HG03520 (cell line): Measurements from ENCODE around the gene TNFRSF4.

Experiments
- ATAC-seq: cut with Tn5 transposase; IDR thresholded peaks from one replicate; pipeline ENCODE4 v1.9.1; 2021; ENCODE audit warnings: mild to moderate bottlenecking, moderate library complexity; ENCODE audit not compliant: unreplicated experiment

The TNFRSF4 gene

DNA sequence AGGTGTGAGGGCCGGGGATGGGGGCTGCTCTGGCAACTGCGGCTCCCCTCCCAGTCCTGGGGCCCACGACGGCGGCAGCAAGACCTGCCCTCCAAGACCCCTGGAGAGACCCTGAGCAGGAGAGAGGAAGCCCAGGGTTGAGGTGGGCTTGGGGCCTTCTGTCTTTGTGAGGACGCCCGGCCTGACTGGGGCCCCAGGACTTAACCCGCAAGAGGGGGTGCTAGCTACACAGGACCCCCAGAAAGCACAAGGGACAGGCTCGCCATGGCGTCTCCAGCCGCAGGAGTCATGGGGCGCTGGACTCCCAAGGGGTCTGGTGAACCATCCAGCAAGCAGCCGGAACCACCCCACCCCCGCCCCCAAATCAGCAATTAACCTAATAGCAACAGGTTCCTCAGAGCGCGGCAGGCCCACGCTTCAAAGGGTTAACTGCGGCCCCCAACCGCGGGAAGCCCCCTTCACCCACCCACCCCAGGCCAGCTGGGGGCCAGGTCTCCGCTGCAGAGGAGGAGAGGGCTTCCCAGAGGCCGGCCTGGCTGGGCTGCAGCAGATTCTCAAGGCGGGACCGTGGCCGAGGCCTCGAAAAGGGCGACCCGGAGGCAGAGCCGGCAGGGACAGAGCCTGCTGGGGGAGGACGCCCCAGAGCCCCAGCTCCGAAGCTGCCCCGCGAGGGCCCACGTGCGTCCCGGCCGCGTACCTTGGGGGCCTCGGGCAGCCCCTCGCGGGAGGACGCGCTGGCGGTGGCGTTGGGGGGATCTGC lies 32.0 kb upstream of the TNFRSF4 start:
- ATAC-seq = no peak

GRCh38 chr1:1245178-1245816 lies 31.3 kb upstream of the TNFRSF4 start:
- ATAC-seq = no peak

DNA sequence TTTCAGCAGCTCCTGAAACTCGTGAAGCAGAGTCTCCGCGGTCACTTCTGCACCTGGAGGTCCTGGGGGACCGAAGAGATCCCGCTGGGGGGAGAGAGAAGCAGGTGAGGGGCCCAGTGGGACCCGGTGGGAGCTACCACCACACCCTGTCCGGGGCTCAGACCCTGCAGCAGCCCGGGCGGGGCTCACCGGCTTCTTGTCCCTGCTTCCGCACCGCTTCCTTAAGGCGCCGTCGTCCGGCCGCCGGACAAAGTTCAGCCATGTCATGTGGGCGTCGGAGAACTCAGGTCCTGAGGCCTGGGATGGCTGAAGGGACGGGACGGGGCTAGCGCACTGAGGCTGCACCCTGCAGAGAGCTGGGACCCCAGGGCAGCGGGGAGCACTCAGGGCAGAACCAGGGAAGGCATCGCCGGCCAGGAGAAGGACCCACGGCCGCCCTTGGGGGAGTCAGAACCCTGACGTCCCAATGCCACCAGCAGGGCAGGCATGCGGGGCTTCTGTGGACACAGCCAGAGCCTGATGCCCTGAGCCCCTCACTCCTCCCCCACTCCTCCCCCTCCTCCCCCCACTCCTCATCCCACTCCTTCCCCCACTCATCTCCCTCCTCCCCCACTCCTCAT lies 30.3 kb upstream of the TNFRSF4 start:
- no peak for ATAC-seq

DNA sequence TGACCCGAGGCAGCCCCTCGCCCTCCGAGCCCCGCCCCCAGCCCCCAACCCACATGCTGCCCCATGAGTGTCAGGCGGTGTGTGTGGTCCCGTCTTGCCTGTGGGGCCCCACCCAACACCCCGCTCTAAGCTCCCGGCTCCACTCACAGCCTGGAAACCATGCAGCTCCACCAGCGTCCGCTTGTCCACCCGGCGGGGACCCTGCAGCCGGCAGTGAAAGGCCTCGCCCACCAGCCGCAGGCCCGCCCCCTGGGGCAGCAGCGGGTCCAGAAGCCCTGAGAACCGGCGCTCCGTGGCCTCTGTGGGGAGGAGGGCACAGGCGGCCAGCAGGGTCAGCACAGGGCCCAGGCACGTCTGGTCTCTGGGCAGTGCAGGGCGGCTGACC lies 29.8 kb upstream of the TNFRSF4 start:
- ATAC-seq = no peak

DNA sequence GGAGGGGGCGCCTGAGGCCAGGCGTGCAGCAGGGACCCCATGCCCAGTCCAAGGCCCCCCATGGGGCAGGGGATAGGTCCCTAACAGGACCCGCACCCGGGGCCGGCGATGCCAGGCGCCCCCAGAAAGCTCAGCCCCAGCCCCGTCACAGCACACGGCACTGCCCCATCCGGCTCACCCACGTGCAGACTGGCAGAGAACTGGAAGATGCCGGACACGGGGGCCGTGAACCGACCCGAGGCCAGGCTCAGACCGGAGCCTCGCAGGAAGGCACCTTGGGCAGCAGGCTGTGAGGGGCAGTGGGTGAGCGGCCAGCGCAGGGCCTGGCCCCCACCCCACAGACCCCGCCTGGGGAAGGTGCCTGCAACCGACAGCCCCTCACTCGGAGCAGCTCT lies 29.3 kb upstream of the TNFRSF4 start:
- ATAC-seq = no peak

- no peak for ATAC-seq
Measured at GRCh38 chr1:1242461-1243265, 28.7 kb upstream of the TNFRSF4 start.

DNA sequence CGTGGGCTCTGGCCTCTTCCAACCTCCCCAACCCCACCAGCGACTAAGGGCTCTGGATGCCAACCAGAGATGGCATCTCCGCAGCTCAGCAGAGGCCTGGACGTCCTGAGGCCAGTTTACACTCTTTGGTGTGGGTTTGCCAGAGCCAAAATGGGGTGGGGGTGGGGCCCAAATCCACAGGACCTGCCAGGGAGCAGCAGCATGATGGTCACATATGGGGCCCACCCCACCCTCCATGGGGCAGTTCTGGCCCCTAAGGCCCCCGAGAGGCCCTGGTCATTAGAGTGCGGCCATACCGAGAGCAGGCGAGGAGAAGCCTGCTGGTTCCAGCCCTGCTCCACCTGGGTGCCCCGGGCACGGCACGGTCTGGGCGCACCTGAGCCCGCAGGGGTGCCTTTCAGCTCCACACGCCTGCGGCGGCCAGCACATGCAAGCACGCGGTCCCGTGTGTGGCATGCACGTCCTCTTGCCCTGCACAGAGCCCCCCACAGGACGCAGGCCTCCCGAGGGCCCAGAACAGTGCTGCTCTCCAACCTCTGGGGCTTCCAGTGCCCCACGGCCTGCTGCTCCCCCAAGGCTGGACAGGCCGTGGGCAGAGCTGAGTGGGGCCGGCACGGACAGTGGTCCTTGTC lies 27.8 kb upstream of the TNFRSF4 start:
- no peak for ATAC-seq

DNA sequence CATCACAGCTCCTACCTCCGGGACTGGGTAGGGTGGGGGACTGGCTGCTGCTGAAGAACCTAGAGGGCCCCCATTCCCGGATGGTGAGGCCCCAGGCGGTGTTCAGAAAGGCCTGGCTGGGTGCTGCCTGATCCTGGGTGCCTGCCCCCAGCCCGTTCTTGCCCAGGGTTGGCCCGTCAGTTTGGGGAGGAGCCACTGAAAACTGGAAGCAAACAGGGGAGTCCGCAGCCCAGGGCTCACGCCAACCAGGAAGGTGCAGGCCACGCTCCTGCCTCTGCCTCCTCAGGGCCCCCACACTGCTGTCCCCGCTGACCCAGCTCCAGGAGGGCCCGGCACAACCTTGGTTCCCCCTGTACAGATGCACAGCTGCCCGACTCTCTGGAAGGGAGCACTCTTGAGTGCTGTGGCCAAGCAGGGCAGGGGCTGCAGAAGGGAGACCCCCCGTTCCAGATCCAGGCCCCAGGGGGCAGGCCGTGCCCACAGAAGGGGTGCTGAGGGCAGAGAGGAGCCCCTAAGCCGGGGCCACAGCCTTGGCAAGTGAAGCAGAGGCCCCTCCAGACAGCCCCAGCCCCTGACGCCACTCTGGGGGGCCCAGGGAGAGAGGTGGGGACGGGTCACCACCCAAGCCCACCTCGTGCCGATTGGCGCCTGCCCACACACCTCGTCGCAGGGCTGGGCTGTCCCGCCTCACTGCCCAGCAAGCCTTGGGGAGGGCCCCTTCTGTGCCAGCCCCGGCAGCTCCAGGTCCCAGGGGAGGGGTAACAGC lies 27.1 kb upstream of the TNFRSF4 start:
- no peak for ATAC-seq

- ATAC-seq = no peak
Measured at GRCh38 chr1:1240348-1240732, 26.4 kb upstream of the TNFRSF4 start.

GRCh38 chr1:1239614-1240347 lies 25.8 kb upstream of the TNFRSF4 start:
- ATAC-seq = no peak

DNA sequence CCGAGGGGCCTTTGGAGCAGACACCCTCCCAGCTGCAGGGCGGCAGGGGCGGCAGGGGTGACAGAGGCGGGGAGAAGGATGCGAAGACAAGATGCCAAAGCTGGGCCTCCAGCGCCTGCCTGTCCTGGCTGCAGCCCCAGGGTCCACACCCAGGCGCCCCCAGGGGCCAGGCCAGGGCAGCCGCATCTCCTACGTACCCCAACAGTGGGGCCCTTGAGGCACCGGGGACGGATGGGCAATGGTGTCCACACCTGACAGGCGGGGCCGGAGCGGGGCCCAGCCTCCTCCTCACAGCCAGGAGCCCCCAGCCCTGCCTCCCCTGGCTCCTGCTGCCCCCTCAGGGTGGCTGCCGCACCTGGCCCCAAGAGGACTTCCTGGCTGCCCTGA lies 25.3 kb upstream of the TNFRSF4 start:
- no peak for ATAC-seq

DNA sequence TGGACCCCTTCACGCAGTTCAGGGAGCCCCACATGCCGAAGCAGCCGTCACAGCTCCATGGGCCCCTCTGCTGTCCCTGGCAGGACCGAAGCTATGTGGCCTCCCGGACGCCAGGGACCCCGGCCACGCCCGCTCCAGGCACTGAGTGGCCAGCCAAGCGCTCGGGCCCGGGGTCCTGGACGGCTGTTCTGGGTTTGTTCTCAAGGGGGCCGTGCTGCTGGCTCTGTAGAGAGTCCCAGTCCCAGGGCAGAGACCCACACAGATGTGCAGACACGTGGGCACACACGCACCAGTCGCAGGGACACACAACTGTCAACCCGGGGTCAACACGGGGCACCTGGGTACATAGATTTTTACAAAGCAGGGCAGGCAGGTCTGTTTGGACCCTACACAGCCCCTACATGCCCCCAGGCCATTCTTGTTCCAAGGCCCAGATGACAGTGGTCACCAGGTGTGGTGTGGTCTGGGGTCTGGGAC lies 24.8 kb upstream of the TNFRSF4 start:
- ATAC-seq = no peak

GRCh38 chr1:1237874-1238701 lies 24.1 kb upstream of the TNFRSF4 start:
- ATAC-seq = no peak

- no peak for ATAC-seq
Measured at GRCh38 chr1:1236945-1237873, 23.3 kb upstream of the TNFRSF4 start.

DNA sequence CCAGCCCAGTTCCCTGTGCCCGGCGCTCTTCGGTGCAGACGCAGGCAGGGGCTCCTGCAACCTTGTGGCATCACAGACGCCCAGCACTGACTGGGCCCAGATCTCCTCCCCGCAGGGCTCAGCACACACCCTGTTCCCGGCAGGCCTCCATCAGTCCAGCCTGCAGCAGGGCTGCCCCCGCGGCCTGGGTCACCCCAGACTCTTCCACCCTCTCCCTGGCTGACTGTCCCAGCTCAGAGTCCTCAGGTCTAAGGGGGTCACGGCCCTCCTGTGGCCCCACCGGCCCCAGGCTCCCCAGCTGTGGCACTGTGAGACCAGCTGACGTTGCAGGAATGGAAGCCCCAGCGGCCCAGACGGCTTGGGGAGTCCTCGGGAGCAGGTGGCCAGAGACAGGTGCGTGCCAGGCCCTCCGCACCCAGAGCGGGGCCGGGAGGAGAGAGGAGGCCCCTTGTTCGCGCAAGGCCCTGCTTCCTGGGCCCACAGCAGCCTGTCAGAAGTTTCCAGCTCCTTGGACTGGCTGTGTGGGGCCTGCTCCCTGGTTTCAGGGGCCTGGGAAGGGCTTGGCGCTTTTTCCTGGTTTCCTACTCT lies 22.3 kb upstream of the TNFRSF4 start:
- no peak for ATAC-seq

DNA sequence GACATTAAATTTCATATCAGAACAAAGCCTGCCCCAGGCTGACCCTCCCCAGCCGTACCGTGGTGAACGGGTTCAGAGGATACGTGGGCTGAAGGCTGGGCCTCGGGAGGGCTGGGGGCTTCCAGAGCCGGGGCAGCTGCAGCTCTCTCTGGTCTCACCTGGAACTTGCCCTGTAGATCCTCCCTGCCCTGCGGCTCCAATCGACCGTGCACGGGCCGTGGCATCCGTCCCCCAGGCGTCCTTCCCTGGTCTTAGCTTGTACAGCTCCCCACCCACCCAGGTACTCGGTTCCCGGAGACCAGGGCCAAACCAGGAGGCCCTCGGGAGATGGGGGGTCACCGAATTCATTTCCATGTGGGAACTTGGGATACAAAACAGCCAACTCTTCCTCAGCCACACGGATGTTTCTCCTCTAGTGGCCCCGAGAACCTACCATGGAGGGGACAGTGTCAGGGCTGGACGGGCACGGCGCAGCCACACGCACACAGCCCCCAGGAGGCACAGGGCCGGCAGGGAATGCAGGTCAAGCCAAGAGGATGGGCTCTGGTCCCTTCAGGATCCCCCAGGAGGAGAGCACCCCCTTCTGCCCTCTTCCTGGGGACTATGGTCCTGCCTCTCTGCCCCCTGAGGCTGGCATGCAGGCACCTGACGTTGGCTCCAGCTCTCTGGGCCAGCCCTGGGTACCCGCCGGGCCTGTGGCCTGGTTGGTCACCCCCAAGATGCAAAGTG lies 21.2 kb upstream of the TNFRSF4 start:
- ATAC-seq = no peak
